ENCODE data around the gene SLC46A2. TPM values are rescaled to one million over a fixed set of nuclear protein-coding genes. Genes with fewer than 3 reads are reported as not detected.

The SLC46A2 gene
- total and polyA plus RNA-seq, 2 of the 13 experiments (the other 11 are each of a cell fraction or from before 2014, with no cell fraction given): not detected

DNA sequence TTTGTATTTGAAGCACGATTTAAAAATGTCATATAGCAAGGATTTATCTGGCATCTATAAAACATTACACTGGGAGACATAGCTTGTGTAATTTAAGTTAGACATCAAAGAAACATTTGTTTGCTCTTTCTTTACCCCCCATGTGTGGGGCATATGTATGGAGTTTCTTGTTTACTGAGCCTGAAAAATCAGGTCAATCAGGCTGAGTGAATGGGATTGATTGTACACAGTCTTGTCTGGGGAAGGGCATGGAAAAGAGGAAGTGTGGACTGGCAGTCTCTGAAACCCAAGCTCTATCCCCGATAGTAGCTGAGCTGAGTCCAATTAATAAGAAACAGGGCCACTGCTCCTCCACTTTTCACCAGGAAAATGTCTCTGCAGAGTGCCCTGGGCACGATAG is 49.4 kb downstream of the SLC46A2 start (continued):
- TF ChIP-seq PRPF4 (IDR thresholded peaks at IDR 0.05; ENCODE audit: low read depth, low read length, poor library complexity, severe bottlenecking): no peak
- no peak for TF ChIP-seq ZNF83 (CRISPR knock-in tag; IDR thresholded peaks at IDR 0.05; ENCODE audit: borderline replicate concordance)
- no peak for TF ChIP-seq ZNF776 (CRISPR knock-in tag; IDR thresholded peaks at IDR 0.05)
- TF ChIP-seq, protein P1, sequence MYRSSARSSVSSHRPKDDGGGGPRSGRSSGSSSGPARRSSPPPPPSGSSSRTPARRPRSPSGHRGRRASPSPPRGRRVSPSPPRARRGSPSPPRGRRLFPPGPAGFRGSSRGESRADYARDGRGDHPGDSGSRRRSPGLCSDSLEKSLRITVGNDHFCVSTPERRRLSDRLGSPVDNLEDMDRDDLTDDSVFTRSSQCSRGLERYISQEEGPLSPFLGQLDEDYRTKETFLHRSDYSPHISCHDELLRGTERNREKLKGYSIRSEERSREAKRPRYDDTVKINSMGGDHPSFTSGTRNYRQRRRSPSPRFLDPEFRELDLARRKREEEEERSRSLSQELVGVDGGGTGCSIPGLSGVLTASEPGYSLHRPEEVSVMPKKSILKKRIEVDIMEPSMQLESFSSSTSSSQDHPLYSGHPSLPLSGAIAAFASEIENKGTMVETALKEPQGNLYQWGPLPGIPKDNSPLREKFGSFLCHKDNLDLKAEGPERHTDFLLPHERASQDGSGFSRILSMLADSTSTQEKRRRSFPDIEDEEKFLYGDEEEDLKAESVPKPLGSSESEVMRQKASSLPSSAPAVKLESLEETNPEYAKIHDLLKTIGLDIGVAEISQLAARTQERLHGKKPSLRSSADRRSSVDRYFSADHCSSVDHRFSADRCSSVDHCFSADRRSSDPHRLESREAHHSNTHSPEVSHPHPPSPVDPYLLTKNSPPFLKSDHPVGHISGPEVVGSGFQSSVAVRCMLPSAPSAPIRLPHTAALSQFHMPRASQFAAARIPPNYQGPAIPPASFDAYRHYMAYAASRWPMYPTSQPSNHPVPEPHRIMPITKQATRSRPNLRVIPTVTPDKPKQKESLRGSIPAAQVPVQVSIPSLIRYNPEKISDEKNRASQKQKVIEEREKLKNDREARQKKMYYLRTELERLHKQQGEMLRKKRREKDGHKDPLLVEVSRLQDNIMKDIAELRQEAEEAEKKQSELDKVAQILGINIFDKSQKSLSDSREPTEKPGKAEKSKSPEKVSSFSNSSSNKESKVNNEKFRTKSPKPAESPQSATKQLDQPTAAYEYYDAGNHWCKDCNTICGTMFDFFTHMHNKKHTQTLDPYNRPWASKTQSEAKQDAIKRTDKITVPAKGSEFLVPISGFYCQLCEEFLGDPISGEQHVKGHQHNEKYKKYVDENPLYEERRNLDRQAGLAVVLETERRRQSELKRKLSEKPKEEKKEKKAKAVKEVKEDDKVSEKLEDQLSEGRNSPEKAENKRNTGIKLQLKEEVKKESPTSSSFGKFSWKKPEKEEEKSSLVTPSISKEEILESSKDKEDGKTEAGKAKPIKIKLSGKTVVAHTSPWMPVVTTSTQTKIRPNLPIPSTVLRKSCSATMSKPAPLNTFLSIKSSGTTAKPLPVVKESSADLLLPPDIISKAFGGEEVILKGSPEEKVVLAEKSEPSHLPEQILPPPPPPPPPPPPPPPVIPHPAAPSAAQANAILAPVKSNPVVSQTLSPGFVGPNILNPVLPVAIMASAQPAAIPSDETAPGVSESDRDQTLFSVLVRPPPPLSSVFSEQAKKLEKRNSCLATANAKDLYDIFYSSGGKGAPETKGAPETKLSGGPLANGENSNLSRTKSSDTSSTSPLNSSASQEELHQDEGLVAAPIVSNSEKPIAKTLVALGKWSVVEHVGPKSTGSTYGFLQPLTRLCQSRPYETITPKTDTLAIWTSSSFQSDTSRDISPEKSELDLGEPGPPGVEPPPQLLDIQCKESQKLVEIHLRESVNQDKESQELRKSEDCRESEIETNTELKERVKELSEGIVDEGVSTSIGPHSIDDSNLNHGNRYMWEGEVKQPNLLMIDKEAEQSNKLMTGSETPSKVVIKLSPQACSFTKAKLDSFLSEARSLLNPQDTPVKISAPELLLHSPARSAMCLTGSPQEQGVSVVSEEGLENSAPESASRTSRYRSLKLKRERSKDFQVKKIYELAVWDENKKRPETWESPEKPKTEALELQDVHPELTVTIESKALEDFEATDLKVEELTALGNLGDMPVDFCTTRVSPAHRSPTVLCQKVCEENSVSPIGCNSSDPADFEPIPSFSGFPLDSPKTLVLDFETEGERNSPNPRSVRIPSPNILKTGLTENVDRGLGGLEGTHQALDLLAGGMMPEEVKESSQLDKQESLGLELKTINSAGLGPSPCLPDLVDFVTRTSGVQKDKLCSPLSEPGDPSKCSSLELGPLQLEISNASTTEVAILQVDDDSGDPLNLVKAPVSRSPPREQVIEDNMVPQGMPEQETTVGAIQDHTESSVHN (CRISPR knock-in tag; IDR thresholded peaks at IDR 0.05): no peak
- TF ChIP-seq, protein P2, sequence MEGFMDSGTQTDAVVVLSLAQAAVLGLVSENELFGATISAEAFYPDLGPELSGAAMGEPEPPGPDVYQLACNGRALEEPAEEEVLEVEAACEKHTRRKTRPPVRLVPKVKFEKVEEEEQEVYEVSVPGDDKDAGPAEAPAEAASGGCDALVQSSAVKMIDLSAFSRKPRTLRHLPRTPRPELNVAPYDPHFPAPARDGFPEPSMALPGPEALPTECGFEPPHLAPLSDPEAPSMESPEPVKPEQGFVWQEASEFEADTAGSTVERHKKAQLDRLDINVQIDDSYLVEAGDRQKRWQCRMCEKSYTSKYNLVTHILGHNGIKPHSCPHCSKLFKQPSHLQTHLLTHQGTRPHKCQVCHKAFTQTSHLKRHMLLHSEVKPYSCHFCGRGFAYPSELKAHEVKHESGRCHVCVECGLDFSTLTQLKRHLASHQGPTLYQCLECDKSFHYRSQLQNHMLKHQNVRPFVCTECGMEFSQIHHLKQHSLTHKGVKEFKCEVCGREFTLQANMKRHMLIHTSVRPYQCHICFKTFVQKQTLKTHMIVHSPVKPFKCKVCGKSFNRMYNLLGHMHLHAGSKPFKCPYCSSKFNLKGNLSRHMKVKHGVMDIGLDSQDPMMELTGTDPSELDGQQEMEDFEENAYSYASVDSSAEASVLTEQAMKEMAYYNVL (CRISPR knock-in tag; IDR thresholded peaks at IDR 0.05; ENCODE audit: borderline replicate concordance): no peak
- no peak for TF ChIP-seq ZNF572 (CRISPR knock-in tag; IDR thresholded peaks at IDR 0.05)
- no peak for TF ChIP-seq NPAS2 (CRISPR knock-in tag; IDR thresholded peaks at IDR 0.05; ENCODE audit: borderline replicate concordance)
- TF ChIP-seq, protein P3, sequence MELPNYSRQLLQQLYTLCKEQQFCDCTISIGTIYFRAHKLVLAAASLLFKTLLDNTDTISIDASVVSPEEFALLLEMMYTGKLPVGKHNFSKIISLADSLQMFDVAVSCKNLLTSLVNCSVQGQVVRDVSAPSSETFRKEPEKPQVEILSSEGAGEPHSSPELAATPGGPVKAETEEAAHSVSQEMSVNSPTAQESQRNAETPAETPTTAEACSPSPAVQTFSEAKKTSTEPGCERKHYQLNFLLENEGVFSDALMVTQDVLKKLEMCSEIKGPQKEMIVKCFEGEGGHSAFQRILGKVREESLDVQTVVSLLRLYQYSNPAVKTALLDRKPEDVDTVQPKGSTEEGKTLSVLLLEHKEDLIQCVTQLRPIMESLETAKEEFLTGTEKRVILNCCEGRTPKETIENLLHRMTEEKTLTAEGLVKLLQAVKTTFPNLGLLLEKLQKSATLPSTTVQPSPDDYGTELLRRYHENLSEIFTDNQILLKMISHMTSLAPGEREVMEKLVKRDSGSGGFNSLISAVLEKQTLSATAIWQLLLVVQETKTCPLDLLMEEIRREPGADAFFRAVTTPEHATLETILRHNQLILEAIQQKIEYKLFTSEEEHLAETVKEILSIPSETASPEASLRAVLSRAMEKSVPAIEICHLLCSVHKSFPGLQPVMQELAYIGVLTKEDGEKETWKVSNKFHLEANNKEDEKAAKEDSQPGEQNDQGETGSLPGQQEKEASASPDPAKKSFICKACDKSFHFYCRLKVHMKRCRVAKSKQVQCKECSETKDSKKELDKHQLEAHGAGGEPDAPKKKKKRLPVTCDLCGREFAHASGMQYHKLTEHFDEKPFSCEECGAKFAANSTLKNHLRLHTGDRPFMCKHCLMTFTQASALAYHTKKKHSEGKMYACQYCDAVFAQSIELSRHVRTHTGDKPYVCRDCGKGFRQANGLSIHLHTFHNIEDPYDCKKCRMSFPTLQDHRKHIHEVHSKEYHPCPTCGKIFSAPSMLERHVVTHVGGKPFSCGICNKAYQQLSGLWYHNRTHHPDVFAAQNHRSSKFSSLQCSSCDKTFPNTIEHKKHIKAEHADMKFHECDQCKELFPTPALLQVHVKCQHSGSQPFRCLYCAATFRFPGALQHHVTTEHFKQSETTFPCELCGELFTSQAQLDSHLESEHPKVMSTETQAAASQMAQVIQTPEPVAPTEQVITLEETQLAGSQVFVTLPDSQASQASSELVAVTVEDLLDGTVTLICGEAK (IDR thresholded peaks at IDR 0.05): no peak
- TF ChIP-seq, protein P3 (CRISPR knock-in tag; IDR thresholded peaks at IDR 0.05): no peak
